Aorta (tissue), 5 donors: Measurements from ENCODE around the gene PIK3R6. TPM values are rescaled to one million over a fixed set of nuclear protein-coding genes. Genes with fewer than 3 reads are reported as not detected.
"Not testable (repeated sequence)": the region's sequence is repeated elsewhere in the genome, so short reads cannot be mapped to it uniquely, and the experiment has no call there.

Experiments
- ATAC-seq: fragments of 200-7000 bp; cut with Tn5 transposase; one replicate; pipeline ENCODE4 v1.9.1; 2022; ENCODE audit warnings: moderate library complexity; ENCODE audit not compliant: low FRiP score
- DNase-seq, 2 donors: peaks; one replicate each; pipeline ENCODE4 v3.0.0-alpha.2; 2020
- H3K27ac ChIP-seq, 2 donors: one replicate each; pipeline ENCODE4 v1.5.1; 2013; ENCODE audit warnings: low read length in 2 of 2, mild to moderate bottlenecking in 2 of 2, moderate library complexity in 2 of 2, control low read depth in 1 of 2, inconsistent platforms in 1 of 2, low read depth in 1 of 2
- H3K27me3 ChIP-seq, 2 donors: one replicate each; pipeline ENCODE4 v1.6.1; 2013; ENCODE audit warnings: control low read depth in 1 of 2, low read length in 1 of 2, mild to moderate bottlenecking in 1 of 2, moderate library complexity in 1 of 2; ENCODE audit not compliant: insufficient read depth in 2 of 2, control insufficient read depth in 1 of 2
- H3K36me3 ChIP-seq, 2 donors: one replicate each; pipeline ENCODE4 v1.6.1; 2013; ENCODE audit warnings: control low read depth in 1 of 2, low read length in 1 of 2, mild to moderate bottlenecking in 1 of 2; ENCODE audit not compliant: insufficient read depth in 2 of 2, control insufficient read depth in 1 of 2
- H3K4me1 ChIP-seq, 2 donors: one replicate each; pipeline ENCODE4 v1.6.1; 2013; ENCODE audit warnings: low read length in 2 of 2, control low read depth in 1 of 2, mild to moderate bottlenecking in 1 of 2, moderate library complexity in 1 of 2; ENCODE audit not compliant: insufficient read depth in 2 of 2, control insufficient read depth in 1 of 2
- H3K4me3 ChIP-seq, 2 donors: one replicate each; pipeline ENCODE4 v1.5.1; 2013; ENCODE audit warnings: low read length in 2 of 2, control low read depth in 1 of 2, mild to moderate bottlenecking in 1 of 2
- H3K9me3 ChIP-seq: one replicate; pipeline ENCODE4 v1.6.1; 2013; ENCODE audit warnings: mild to moderate bottlenecking, low read length; ENCODE audit not compliant: control insufficient read depth
- WGBS, 2 donors: extraction: QIAGEN DNeasy Blood & Tissue Kit; methylation state at CpG; one replicate each; pipeline ENCODE4 v1.1.7; 2013; 5-methylcytosine and 5-hydroxymethylcytosine counted together
- intact Hi-C, 2 donors: fragments of 100-400 bp; cut with DNase I; formaldehyde crosslinking; loops; one replicate each; pipeline versions ENCODE4 v1.14.2 to v1.15.0; 2022
- polyA plus RNA-seq, 2 donors: library from polyadenylated mRNA; stranded (reverse); fragments of 200-250 nt; gene quantifications; one replicate each; pipeline ENCODE4 v1.2.3, GENCODE V29; 2013
- total RNA-seq, 2 donors: library from RNA; stranded (reverse); fragmentation: NEBNext Ultra II Directional; extraction: Animal tissue kit (Norgen Biotek cat#: 25700); gene quantifications; one replicate each; pipeline ENCODE4 v1.2.1, GENCODE V29; 2021
- donor health status: healthy with polysubstance abuse.
- donor health status: Bipolar disorder and iron deficiency.
- donor health status: DM: no; HTN: no; CAD: no.
- donor health status: DM: no; HTN: no; CAD: no.
- donor health status: DM: yes; HTN: yes; CAD: no.

Gene PIK3R6
- total and polyA plus RNA-seq, 4 donors: 0.10 to 3.5 (median 1.0) TPM

- intact Hi-C loops: loop anchor here in 1 of 2 donors (10.0 kb wide), 1 partner anchor 843 kb away; no protein-coding TSS in a partner anchor
- Histone ChIP-seq H3K27me3 (no peaks in the 10 kb centered on the region), H3K4me1 (no peaks in the 10 kb centered on the region), H3K9me3 (no peaks in the 10 kb centered on the region), H3K36me3 (no peaks in the 10 kb centered on the region), H3K27ac (no peak overlapping the region), H3K4me3 (no peak overlapping the region)
- DNase-seq (no peak), ATAC-seq (no peak)
- 90 to 94% methylated on average over 8 of the region's 8 CpGs for WGBS, 2 donors
Measured at GRCh38 chr17:8818047-8818446, 49.4 kb downstream of the PIK3R6 start.

GRCh38 chr17:8806926-8807550 lies 60.4 kb downstream of the PIK3R6 start:
- intact Hi-C loops: no loop called here
- 87 to 89% methylated on average over 4 of the region's 4 CpGs for WGBS, 2 donors

DNA sequence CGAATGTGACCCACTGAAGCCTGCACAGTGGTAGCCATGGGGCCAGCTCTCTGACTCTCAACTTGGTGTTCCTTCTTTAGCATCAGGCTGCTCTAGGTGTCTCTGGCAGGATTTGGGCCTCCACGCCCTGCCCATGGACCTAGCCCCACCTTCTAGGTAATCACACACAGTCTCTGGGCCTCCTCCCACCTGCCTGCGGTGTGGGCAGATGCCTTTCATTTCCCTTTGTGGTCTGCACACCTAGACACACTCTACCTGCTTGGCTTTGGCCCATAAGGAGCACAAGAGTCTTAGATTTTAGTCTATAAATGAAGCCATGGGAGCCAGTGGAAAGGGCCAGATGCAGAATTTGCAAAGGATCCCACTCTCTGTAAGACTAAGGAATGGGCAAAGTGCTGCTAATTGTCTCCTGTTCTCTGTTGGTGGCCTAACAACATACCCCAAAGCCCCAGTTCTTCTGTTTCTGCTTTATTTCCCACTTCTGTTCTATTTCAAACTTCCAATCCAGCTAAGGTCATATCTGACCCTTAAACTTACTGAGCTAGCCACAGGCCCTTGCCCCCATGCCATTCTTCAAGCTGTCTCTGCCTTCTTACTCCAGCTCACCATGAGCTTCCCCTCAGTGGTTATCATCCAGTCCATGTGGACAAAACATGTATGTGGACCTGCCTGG lies 61.1 kb downstream of the PIK3R6 start:
- DNase-seq (no peak), ATAC-seq (no peak)
- Histone ChIP-seq H3K36me3 (no peaks in the 10 kb centered on the region), H3K9me3 (peaks cover 10% of the 10 kb centered on the region), H3K27me3 (peaks cover 0 to 3% of the 10 kb centered on the region in 2 donors), H3K4me3 (no peak overlapping the region), H3K27ac (no peak overlapping the region), H3K4me1 (no peaks in the 10 kb centered on the region)
- 95% methylated on average over 3 of the region's 3 CpGs for WGBS, 2 donors
- intact Hi-C loops: no loop called here

More at GRCh38 chr17:8806926-8807550, 60.4 kb downstream of the PIK3R6 start:
- Histone ChIP-seq H3K9me3 (peaks cover 10% of the 10 kb centered on the region), H3K27me3 (peaks cover 0 to 3% of the 10 kb centered on the region in 2 donors), H3K4me3 (no peak overlapping the region), H3K27ac (no peak overlapping the region), H3K36me3 (no peaks in the 10 kb centered on the region), H3K4me1 (no peaks in the 10 kb centered on the region)
- ATAC-seq: no peak
- DNase-seq: no peak

DNA sequence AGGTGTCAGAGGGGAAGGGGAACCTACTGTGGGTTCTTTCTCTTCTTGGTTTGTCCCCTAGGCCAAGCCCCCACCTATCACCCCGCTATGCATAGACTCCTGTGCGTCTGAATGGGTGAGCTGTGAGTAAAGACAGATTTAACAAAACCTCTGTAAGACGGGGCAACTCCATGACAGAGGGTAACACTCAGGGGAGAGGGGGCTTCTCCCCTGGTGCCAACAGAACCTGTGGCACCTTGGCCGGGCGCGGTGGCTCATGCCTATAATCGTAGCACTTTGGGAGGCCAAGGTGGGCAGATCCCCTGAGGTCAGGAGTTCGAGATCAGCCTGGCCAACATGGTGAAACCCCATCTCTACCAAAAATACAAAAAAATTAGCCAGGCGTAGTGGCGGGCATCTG lies 62.1 kb downstream of the PIK3R6 start:
- not testable (repeated sequence) for ATAC-seq

GRCh38 chr17:8803531-8804420 lies 63.7 kb downstream of the PIK3R6 start:
- WGBS, 2 donors: 80 to 81% methylated on average over 19 of the region's 19 CpGs
- H3K36me3 ChIP-seq: no peaks in the 10 kb centered on the region
- DNase-seq (no peak), ATAC-seq (no peak)
- H3K9me3 ChIP-seq: peaks cover 4% of the 10 kb centered on the region
- H3K4me1 ChIP-seq: no peaks in the 10 kb centered on the region
- intact Hi-C loops: no loop called here
- no peak overlapping the region for H3K27ac ChIP-seq
- no peak overlapping the region for H3K4me3 ChIP-seq
- H3K27me3 ChIP-seq: peaks cover 0 to 3% of the 10 kb centered on the region in 2 donors

More for the DNA sequence above, 62.1 kb downstream of the PIK3R6 start:
- H3K36me3 ChIP-seq, H3K4me1 ChIP-seq, H3K27ac ChIP-seq, H3K27me3 ChIP-seq, H3K9me3 ChIP-seq, H3K4me3 ChIP-seq, DNase-seq, intact Hi-C loops: not testable (repeated sequence)
- WGBS, 2 donors: 90 to 93% methylated on average over 10 of the region's 10 CpGs

DNA sequence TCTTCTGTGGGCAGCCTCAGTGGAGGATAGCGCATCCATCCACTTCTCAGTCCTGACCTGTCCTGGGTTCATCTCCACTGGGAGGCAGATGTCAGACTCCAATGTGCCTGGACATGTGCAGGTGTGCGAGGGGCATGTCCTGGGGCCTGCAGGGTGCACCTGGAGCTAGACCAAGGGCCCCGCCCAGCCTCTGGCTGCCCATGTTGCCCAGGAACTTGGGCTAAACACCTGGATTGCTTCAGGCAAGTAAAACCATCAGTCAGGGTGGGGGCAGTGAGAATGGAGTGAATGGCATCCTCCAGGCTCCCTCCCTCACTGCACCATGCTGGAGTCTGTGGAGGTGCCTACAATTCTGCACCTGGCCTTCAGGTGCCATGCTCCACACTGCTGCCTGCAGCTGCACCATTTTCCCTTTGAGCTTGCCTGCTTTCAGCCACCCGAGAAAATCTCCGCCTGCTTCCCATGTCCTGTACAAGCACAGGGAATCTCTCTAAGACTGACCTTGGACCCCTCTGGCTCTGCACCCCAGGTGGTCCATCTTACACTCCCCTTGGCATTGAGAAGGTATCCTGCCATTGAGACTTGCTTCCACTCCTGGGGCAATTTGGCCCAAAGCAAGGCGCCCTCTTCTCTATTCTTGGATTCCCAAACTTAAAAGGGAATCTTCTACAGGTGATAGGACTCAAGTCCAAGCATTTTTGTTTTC lies 66.2 kb downstream of the PIK3R6 start:
- 90 to 93% methylated on average over 6 of the region's 6 CpGs for WGBS, 2 donors
- Histone ChIP-seq H3K27me3 (no peaks in the 10 kb centered on the region), H3K27ac (no peak overlapping the region), H3K4me3 (no peak overlapping the region), H3K36me3 (no peaks in the 10 kb centered on the region), H3K4me1 (no peaks in the 10 kb centered on the region), H3K9me3 (no peaks in the 10 kb centered on the region)
- DNase-seq (no peak), ATAC-seq (no peak)
- intact Hi-C loops: no loop called here

DNA sequence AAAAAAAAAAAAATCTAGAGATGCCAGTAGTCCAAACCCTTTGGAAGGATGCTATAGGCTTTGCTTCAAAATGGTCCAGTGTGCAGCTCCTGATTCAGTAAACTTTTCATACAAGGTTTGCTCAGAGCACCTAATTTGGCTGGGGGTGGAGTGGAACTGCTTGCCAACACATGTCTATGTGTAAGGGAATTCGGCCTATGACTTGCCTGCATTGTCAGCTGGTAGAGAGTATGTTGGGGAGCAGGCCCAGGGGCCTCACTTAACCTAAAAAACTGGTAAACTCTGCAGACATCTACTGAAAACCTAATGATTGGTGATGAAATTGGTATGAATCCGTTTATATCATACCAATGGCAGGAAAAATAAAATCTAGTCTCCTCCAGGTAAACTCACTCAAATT lies 66.8 kb downstream of the PIK3R6 start:
- Histone ChIP-seq H3K27me3 (no peaks in the 10 kb centered on the region), H3K9me3 (no peaks in the 10 kb centered on the region), H3K36me3 (no peaks in the 10 kb centered on the region), H3K4me1 (no peaks in the 10 kb centered on the region), H3K27ac (no peak overlapping the region), H3K4me3 (no peak overlapping the region)
- ATAC-seq (no peak), DNase-seq (no peak)
- 80 to 95% methylated on average over 2 of the region's 2 CpGs for WGBS, 2 donors
- intact Hi-C loops: no loop called here

DNA sequence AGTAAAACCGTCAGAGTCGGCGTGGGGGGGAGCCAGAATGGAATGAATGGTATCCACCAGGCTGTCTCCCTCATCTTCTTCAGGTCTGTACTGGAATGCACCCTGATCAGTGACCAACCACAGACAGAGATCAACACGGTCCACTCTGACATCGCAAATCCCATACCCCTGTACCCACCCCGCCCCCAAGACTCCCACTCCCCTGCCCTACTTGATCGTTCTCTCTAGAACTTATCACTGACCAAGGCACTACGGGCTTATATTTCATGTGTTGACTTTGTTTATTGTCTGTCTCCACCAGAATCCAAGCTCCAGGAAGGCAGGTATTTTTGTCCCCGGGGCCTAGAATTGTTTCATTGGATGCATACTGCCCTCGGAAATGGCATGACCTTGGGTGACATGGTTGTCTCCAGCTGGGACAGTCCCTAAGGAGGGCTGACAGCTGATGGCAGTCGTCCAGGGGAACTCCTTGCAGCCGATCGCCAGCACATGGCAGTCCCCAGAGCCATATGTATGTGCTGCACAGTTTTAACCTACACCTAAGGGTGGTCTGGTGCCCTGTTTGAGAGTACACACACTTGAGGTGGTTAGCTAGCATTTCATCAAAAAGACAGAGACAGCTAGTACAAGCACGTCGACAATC lies 67.8 kb downstream of the PIK3R6 start:
- Histone ChIP-seq H3K4me3 (no peak overlapping the region), H3K27ac (no peak overlapping the region), H3K36me3 (no peaks in the 10 kb centered on the region), H3K9me3 (no peaks in the 10 kb centered on the region), H3K4me1 (no peaks in the 10 kb centered on the region), H3K27me3 (no peaks in the 10 kb centered on the region)
- no peak for DNase-seq
- 67 to 74% methylated on average over 14 to 15 of the region's 15 CpGs for WGBS, 2 donors
- ATAC-seq: no peak
- intact Hi-C loops: no loop called here
